ENCODE measurements around the gene NXF3.
"Not testable (repeated sequence)": the region's sequence is repeated elsewhere in the genome, so short reads cannot be mapped to it uniquely, and the experiment has no call there.

NXF3 gene, protein sequence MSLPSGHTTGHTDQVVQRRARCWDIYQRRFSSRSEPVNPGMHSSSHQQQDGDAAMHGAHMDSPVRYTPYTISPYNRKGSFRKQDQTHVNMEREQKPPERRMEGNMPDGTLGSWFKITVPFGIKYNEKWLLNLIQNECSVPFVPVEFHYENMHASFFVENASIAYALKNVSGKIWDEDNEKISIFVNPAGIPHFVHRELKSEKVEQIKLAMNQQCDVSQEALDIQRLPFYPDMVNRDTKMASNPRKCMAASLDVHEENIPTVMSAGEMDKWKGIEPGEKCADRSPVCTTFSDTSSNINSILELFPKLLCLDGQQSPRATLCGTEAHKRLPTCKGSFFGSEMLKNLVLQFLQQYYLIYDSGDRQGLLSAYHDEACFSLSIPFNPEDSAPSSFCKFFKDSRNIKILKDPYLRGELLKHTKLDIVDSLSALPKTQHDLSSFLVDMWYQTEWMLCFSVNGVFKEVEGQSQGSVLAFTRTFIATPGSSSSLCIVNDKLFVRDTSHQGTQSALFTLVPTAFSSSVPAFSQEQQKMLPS

GRCh38 chrX:103092942-103093341 is at the start of gene NXF3:
Gene NXF3 (minus strand): TSS chrX:103093143. CDS start chrX:103093023, 120 bp downstream.
- DNase-seq (ENCODE audit: low read depth): no peak

- not testable (repeated sequence) for DNase-seq (ENCODE audit: low read depth)
Observed at GRCh38 chrX:103136528-103136927, 43.6 kb upstream of the NXF3 start.

DNA sequence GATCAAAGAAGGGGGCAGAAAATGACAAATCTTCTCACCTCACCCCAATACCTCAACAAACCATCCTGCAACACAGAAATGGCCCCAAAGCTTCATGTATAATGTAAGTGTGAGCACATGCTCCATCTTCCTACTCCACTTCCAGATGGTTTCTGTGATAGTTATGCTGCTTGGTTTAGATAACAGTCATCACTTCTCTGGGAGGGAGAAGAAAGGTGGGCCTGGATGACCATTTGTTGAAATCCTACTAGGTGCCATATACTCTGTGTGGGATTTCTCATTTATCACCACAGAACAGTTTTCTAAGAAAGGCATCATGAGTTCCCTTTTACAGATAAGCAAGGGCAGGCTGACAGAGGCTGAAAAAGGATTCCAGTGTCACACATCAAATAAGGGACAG is 31.3 kb upstream of the NXF3 start:
- DNase-seq (ENCODE audit: low read depth): no peak

GRCh38 chrX:103120748-103121147 is 27.8 kb upstream of the NXF3 start:
- DNase-seq (ENCODE audit: low read depth): no peak

GRCh38 chrX:103116970-103117369 is 24.0 kb upstream of the NXF3 start:
- not testable (repeated sequence) for DNase-seq (ENCODE audit: low read depth)

- DNase-seq (ENCODE audit: low read depth): not testable (repeated sequence)
Observed at GRCh38 chrX:103109497-103109896, 16.6 kb upstream of the NXF3 start.

GRCh38 chrX:103107836-103108235 is 14.9 kb upstream of the NXF3 start:
- no peak for DNase-seq (ENCODE audit: low read depth)

- not testable (repeated sequence) for DNase-seq (ENCODE audit: low read depth)
Observed at GRCh38 chrX:103107227-103107737, 14.3 kb upstream of the NXF3 start.

GRCh38 chrX:103104370-103104769 is 11.4 kb upstream of the NXF3 start:
- DNase-seq (ENCODE audit: low read depth): not testable (repeated sequence)

GRCh38 chrX:103103866-103104265 is 10.9 kb upstream of the NXF3 start:
- DNase-seq (ENCODE audit: low read depth): not testable (repeated sequence)

- DNase-seq (ENCODE audit: low read depth): no peak
Observed at GRCh38 chrX:103101299-103102042, 8.5 kb upstream of the NXF3 start.

DNA sequence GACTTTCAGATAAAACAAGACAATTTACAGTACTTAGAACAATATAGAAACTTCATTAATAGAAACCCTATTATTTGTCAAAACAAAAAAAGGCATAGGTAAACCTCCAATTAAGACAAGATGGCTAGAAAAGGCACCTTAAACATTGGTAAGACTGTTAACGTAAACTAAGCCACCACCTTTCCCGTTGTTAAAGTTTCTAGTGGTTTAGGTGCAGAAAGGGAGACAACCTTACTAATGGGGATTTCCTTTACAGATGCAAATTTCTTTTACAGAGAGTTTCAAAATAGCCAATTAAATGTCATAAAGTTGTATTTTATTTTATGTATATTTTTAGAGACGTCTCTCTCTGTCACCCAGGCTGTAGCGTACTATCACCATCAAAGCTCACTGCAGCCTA is 7.5 kb upstream of the NXF3 start:
- no peak for DNase-seq (ENCODE audit: low read depth)

DNA sequence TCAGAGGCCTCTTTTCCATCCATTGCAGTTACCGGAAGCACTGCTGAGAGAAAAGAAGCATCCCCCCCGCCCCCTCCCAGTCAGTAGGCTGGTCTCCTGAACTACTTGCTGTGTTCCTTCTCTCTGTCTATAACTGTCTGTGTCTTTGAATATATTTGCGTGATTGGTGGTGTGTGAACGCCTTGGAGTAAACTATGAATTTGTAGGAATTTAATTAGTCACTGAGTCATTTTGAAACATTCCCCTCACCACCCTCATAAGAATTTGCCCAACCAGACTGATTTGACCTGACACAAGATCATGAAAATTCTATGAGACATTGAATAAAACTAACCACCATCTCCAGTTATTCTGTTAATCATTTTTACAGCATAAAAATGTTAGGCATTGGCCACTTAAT is 6.7 kb upstream of the NXF3 start:
- no peak for DNase-seq (ENCODE audit: low read depth)

- no peak for DNase-seq (ENCODE audit: low read depth)
Observed at GRCh38 chrX:103098488-103098887, 5.5 kb upstream of the NXF3 start.

DNA sequence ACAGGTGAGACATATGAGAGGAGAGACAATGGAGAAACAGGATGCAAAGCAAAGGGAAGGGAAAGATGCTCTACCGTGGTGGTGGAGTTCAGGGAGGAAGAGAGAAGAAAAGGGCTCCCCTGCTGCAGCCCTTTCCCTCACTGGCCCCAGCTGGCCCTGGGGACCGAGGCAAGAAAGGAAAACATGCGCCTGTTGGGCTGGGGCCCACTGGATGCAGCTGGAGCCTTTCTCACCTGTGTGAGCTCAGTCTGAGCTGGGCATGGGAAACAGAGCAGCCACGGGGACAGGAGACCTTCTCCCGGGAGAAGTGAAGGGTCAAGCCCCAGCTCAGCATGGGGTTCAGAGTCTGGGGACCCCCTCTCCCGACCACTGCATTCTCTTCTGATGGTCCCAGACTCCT is 11.9 kb downstream of the NXF3 start:
- DNase-seq (ENCODE audit: low read depth): no peak

GRCh38 chrX:103073467-103073866 is 19.5 kb downstream of the NXF3 start:
- no peak for DNase-seq (ENCODE audit: low read depth)

DNA sequence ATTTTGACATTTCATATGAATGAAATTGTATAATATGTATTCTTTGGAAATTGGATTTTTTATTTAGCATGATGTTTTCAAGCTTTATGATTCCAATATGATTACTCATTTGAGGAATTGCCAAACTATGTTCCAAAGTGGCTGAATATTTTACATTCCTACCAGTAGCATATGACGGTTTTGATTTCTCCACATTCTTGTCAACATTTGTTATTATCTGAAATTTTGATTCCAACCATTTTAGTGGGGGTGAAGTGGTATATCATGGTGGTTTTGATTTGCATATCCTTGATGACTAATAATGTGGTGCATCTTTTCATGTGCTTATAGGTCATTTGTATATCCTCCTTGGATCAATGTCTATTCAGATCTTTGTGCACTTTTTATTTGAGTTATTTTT is 26.3 kb downstream of the NXF3 start:
- no peak for DNase-seq (ENCODE audit: low read depth)

- DNase-seq (ENCODE audit: low read depth): no peak
Observed at GRCh38 chrX:103063918-103064434, 29.0 kb downstream of the NXF3 start, which contains the start of gene BEX1. Gene BEX1 (minus strand): TSS chrX:103064171. CDS start chrX:103063274, 897 bp downstream.

GRCh38 chrX:103063191-103063845 is 29.6 kb downstream of the NXF3 start:
- DNase-seq (ENCODE audit: low read depth): no peak

DNA sequence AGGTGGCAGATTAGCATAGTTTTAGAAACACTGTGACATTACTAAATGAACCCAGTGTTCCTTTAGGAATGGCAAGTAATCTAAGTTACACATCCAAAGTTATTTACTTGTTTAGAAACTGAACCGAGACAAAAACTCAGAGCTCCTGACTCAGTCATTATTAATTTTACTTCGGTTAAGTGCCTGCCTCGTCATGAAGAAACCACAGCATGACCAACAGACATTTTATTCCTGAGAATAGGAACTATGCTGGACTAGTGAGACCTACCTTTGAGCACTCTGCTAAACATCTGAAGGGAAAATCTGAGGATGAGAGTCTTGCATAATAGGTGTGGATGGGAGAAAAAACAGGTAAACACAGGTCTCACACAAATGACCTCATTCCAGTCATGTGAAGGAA is 31.5 kb downstream of the NXF3 start:
- DNase-seq (ENCODE audit: low read depth): no peak

DNA sequence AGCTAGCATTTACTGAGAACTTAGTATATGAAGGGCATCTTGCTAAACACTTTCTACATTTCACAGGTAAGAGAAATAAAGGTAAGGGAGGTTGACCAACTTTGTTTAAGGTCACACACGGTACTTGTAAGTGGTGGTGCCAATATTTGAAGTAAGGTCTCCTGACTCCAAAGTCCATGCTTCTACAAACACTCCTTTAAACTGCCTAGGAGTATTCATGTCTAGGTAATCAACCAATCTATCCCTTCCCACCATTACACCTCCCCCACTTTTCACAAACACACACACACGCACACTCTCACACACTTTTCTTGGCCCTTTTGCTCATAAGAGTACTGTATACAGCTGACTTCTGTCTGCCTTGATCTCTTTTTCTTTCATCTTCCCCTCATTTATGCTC is 36.0 kb downstream of the NXF3 start:
- DNase-seq (ENCODE audit: low read depth): no peak

DNA sequence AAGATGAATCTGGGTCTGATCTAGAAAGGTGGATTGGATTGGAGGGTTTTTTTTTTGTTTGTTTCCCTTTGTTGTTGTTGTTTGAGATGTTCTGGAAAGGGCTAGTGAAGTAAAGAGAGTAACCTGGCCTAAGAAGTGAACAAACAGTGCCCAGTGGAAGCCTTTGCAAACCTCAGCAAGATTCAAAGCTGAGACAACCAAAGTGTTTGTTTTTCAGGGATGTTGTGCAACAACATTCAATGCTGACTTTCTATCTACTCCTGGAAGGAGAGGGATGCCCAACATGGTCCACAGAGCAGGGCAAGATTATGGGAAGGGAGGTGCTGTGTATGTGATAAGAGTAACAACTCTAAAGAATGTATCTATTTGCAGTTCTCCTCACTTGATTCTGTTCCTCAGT is 40.3 kb downstream of the NXF3 start:
- no peak for DNase-seq (ENCODE audit: low read depth)

All from activated T-helper 9 cell treated with anti-CD3 and anti-CD28 coated beads, Interleukin-2, amount 50 U/mL, for 16 hours (primary cell).